Esophagus (tissue), 2 donors: ENCODE results near the gene CD200. TPM values are rescaled to one million over a fixed set of nuclear protein-coding genes. Genes with fewer than 3 reads are reported as not detected.

Source experiments
- H3K27ac ChIP-seq, 2 donors: one replicate each; pipeline ENCODE4 v1.5.1; 2013; ENCODE audit warnings: low read depth in 2 of 2, mild to moderate bottlenecking in 2 of 2, inconsistent platforms in 1 of 2, low read length in 1 of 2, moderate library complexity in 1 of 2
- H3K27me3 ChIP-seq, 2 donors: one replicate each; pipeline ENCODE4 v1.6.1; 2013; ENCODE audit warnings: low read length in 2 of 2, control low read depth in 1 of 2, mild to moderate bottlenecking in 1 of 2; ENCODE audit not compliant: insufficient read depth in 2 of 2, control insufficient read depth in 1 of 2
- H3K36me3 ChIP-seq, 2 donors: one replicate each; pipeline ENCODE4 v1.6.1; 2013; ENCODE audit warnings: low read length in 1 of 2; ENCODE audit not compliant: control insufficient read depth in 2 of 2, insufficient read depth in 2 of 2
- H3K4me1 ChIP-seq, 2 donors: one replicate each; pipeline ENCODE4 v1.6.1; 2013; ENCODE audit warnings: low read length in 1 of 2; ENCODE audit not compliant: control insufficient read depth in 2 of 2, insufficient read depth in 2 of 2
- H3K4me3 ChIP-seq, 2 donors: one replicate each; pipeline ENCODE4 v1.5.1; 2013; ENCODE audit warnings: low read length in 2 of 2, mild to moderate bottlenecking in 2 of 2, low read depth in 1 of 2, moderate library complexity in 1 of 2
- H3K9me3 ChIP-seq, 2 donors: one replicate each; pipeline ENCODE4 v1.6.1; 2013; ENCODE audit warnings: mild to moderate bottlenecking in 2 of 2, low read depth in 1 of 2, low read length in 1 of 2, moderate library complexity in 1 of 2; ENCODE audit not compliant: control insufficient read depth in 2 of 2, insufficient read depth in 1 of 2
- WGBS, 2 donors: extraction: QIAGEN DNeasy Blood & Tissue Kit; methylation state at CpG; one replicate each; pipeline ENCODE4 v1.1.7; 2013; 5-methylcytosine and 5-hydroxymethylcytosine counted together
- polyA plus RNA-seq, 2 donors: library from polyadenylated mRNA; stranded (reverse); fragments of 200-250 nt; gene quantifications; one replicate each; pipeline ENCODE4 v1.2.3, GENCODE V29; 2013
- donor health status: healthy with polysubstance abuse.
- donor health status: Bipolar disorder and iron deficiency.

CD200 gene
- polyA plus RNA-seq, 2 donors: 0.90 to 3.0 TPM

- no peaks in the 10 kb centered on the region for H3K27me3 ChIP-seq
- no peaks in the 10 kb centered on the region for H3K36me3 ChIP-seq
- H3K4me3 ChIP-seq: no peak overlapping the region
- no peaks in the 10 kb centered on the region for H3K9me3 ChIP-seq
- WGBS, 2 donors: 81 to 87% methylated on average over 2 of the region's 2 CpGs
- H3K27ac ChIP-seq: no peak overlapping the region
- no peaks in the 10 kb centered on the region for H3K4me1 ChIP-seq
These were observed 8.4 kb downstream of the CD200 start for GRCh38 chr3:112341386-112341785.

GRCh38 chr3:112345681-112346080 is 12.7 kb downstream of the CD200 start:
- no peaks in the 10 kb centered on the region for H3K27me3 ChIP-seq
- WGBS, 2 donors: 73 to 75% methylated on average over 2 of the region's 2 CpGs
- no peaks in the 10 kb centered on the region for H3K9me3 ChIP-seq
- H3K4me1 ChIP-seq: no peaks in the 10 kb centered on the region
- no peak overlapping the region for H3K27ac ChIP-seq
- H3K36me3 ChIP-seq: no peaks in the 10 kb centered on the region
- H3K4me3 ChIP-seq: no peak overlapping the region

- H3K36me3 ChIP-seq: no peaks in the 10 kb centered on the region
- no peak overlapping the region for H3K27ac ChIP-seq
- 62 to 69% methylated on average over 3 of the region's 3 CpGs for WGBS, 2 donors
These were observed 13.7 kb downstream of the CD200 start for GRCh38 chr3:112346491-112347122.

GRCh38 chr3:112348943-112349342 is 16.0 kb downstream of the CD200 start:
- 86 to 89% methylated on average over 1 of the region's 1 CpG for whole genome bisulfite sequencing, 2 donors
- Histone ChIP-seq H3K27me3 (no peaks in the 10 kb centered on the region), H3K36me3 (no peaks in the 10 kb centered on the region), H3K9me3 (no peaks in the 10 kb centered on the region), H3K4me1 (no peaks in the 10 kb centered on the region), H3K27ac (no peak overlapping the region), H3K4me3 (no peak overlapping the region)

More at GRCh38 chr3:112346491-112347122, 13.7 kb downstream of the CD200 start:
- Histone ChIP-seq H3K27me3 (no peaks in the 10 kb centered on the region), H3K9me3 (no peaks in the 10 kb centered on the region), H3K4me1 (no peaks in the 10 kb centered on the region), H3K4me3 (no peak overlapping the region)

- no peaks in the 10 kb centered on the region for H3K9me3 ChIP-seq
- H3K27me3 ChIP-seq: no peaks in the 10 kb centered on the region
- no peaks in the 10 kb centered on the region for H3K36me3 ChIP-seq
- H3K4me3 ChIP-seq: no peak overlapping the region
- 86 to 89% methylated on average over 6 of the region's 6 CpGs for WGBS, 2 donors
- H3K4me1 ChIP-seq: no peaks in the 10 kb centered on the region
- H3K27ac ChIP-seq: no peak overlapping the region
These were observed 16.6 kb downstream of the CD200 start for GRCh38 chr3:112349557-112349956.

- H3K4me3 ChIP-seq: no peak overlapping the region
- no peaks in the 10 kb centered on the region for H3K27me3 ChIP-seq
- H3K9me3 ChIP-seq: no peaks in the 10 kb centered on the region
- no peaks in the 10 kb centered on the region for H3K4me1 ChIP-seq
- WGBS, 2 donors: 66 to 67% methylated on average over 2 of the region's 2 CpGs
- no peak overlapping the region for H3K27ac ChIP-seq
- no peaks in the 10 kb centered on the region for H3K36me3 ChIP-seq
These were observed 17.3 kb downstream of the CD200 start for GRCh38 chr3:112350018-112350810.

- no peaks in the 10 kb centered on the region for H3K4me1 ChIP-seq
- H3K36me3 ChIP-seq: no peaks in the 10 kb centered on the region
- no peak overlapping the region for H3K4me3 ChIP-seq
- H3K27ac ChIP-seq: no peak overlapping the region
- no peaks in the 10 kb centered on the region for H3K27me3 ChIP-seq
- 30 to 32% methylated on average over 1 of the region's 1 CpG for WGBS, 2 donors
- H3K9me3 ChIP-seq: no peaks in the 10 kb centered on the region
These were observed 18.1 kb downstream of the CD200 start for GRCh38 chr3:112351036-112351435.

- Histone ChIP-seq H3K36me3 (no peaks in the 10 kb centered on the region), H3K9me3 (no peaks in the 10 kb centered on the region), H3K4me3 (no peak overlapping the region), H3K27me3 (no peaks in the 10 kb centered on the region), H3K27ac (no peak overlapping the region), H3K4me1 (no peaks in the 10 kb centered on the region)
- 53 to 55% methylated on average over 2 of the region's 2 CpGs for WGBS, 2 donors
These were observed 18.9 kb downstream of the CD200 start for GRCh38 chr3:112351823-112352222.

- Histone ChIP-seq H3K4me3 (no peak overlapping the region), H3K36me3 (no peaks in the 10 kb centered on the region), H3K27ac (no peak overlapping the region), H3K27me3 (no peaks in the 10 kb centered on the region), H3K4me1 (no peaks in the 10 kb centered on the region), H3K9me3 (no peaks in the 10 kb centered on the region)
- 80 to 87% methylated on average over 5 of the region's 5 CpGs for WGBS, 2 donors
These were observed 19.8 kb downstream of the CD200 start for GRCh38 chr3:112352720-112353119.

GRCh38 chr3:112353365-112353764 is 20.4 kb downstream of the CD200 start:
- no peak overlapping the region for H3K4me3 ChIP-seq
- no peak overlapping the region for H3K27ac ChIP-seq
- WGBS, 2 donors: 73 to 74% methylated on average over 3 of the region's 3 CpGs
- no peaks in the 10 kb centered on the region for H3K9me3 ChIP-seq
- no peaks in the 10 kb centered on the region for H3K36me3 ChIP-seq
- H3K27me3 ChIP-seq: no peaks in the 10 kb centered on the region
- no peaks in the 10 kb centered on the region for H3K4me1 ChIP-seq
